Neutrophil (primary cell): ENCODE measurements around the gene MAMLD1.

Experiments used
- H3K27ac ChIP-seq: fragments of 200-600 bp; sonication (generic); 2 replicates; pipeline ENCODE4 v1.5.1; 2016; ENCODE audit warnings: mild to moderate bottlenecking, moderate library complexity
- H3K27me3 ChIP-seq: fragments of 200-600 bp; sonication (generic); 2 replicates; pipeline ENCODE4 v1.6.0; 2016; ENCODE audit warnings: mild to moderate bottlenecking
- H3K36me3 ChIP-seq: fragments of 200-600 bp; sonication (generic); 2 replicates; pipeline ENCODE4 v1.5.1; 2017
- H3K4me1 ChIP-seq, 2 experiments: fragments of 200-600 bp in 1 of 2; sonication (generic) in 1 of 2; 1 replicate in 1 of 2; 2 replicates in 1 of 2; pipeline versions ENCODE4 v1.5.1 to v1.6.1; 2013 to 2016; ENCODE audit warnings: low read depth in 1 of 2, low read length in 1 of 2, mild to moderate bottlenecking in 1 of 2, moderate library complexity in 1 of 2; ENCODE audit not compliant: control insufficient read depth in 1 of 2, insufficient read depth in 1 of 2
- H3K4me3 ChIP-seq, 2 experiments: fragments of 200-600 bp in 1 of 2; sonication (generic) in 1 of 2; 1 replicate in 1 of 2; 2 replicates in 1 of 2; pipeline ENCODE4 v1.5.1; 2013 to 2016; ENCODE audit warnings: low read depth in 1 of 2, low read length in 1 of 2, mild to moderate bottlenecking in 1 of 2, moderate library complexity in 1 of 2
- H3K9me3 ChIP-seq: fragments of 200-600 bp; sonication (generic); 2 replicates; pipeline ENCODE4 v1.5.1; 2016
- CTCF ChIP-seq: fragments of 200-600 bp; sonication (generic); IDR thresholded peaks from 2 replicates; pipeline ENCODE4 v1.5.1; 2016; ENCODE audit warnings: antibody characterized with exemption

The MAMLD1 gene

GRCh38 chrX:150446151-150446550 lies 83.0 kb downstream of the MAMLD1 start:
- H3K27me3 ChIP-seq: no peaks in the 10 kb centered on the region
- no peak for TF ChIP-seq CTCF
- H3K4me1 ChIP-seq: peaks cover 5 to 9% of the 10 kb centered on the region in 2 experiments
- no peaks in the 10 kb centered on the region for H3K36me3 ChIP-seq
- H3K27ac ChIP-seq: no peak overlapping the region
- H3K9me3 ChIP-seq: no peaks in the 10 kb centered on the region
- no peak overlapping the region for H3K4me3 ChIP-seq

GRCh38 chrX:150446995-150447394 lies 83.9 kb downstream of the MAMLD1 start:
- Histone ChIP-seq H3K4me3 (no peak overlapping the region), H3K27me3 (no peaks in the 10 kb centered on the region), H3K9me3 (no peaks in the 10 kb centered on the region), H3K36me3 (no peaks in the 10 kb centered on the region), H3K27ac (no peak overlapping the region), H3K4me1 (peaks cover 5 to 9% of the 10 kb centered on the region in 2 experiments)
- no peak for TF ChIP-seq CTCF

GRCh38 chrX:150449313-150449712 lies 86.2 kb downstream of the MAMLD1 start:
- no peak overlapping the region for H3K4me3 ChIP-seq
- H3K36me3 ChIP-seq: no peaks in the 10 kb centered on the region
- TF ChIP-seq CTCF: no peak
- H3K27me3 ChIP-seq: no peaks in the 10 kb centered on the region
- no peak overlapping the region for H3K27ac ChIP-seq
- no peaks in the 10 kb centered on the region for H3K9me3 ChIP-seq
- peaks cover 5 to 9% of the 10 kb centered on the region in 2 experiments for H3K4me1 ChIP-seq

GRCh38 chrX:150450519-150451177 lies 87.5 kb downstream of the MAMLD1 start:
- H3K27me3 ChIP-seq: no peaks in the 10 kb centered on the region

GRCh38 chrX:150451953-150452352 lies 88.8 kb downstream of the MAMLD1 start:
- no peaks in the 10 kb centered on the region for H3K36me3 ChIP-seq
- H3K27me3 ChIP-seq: no peaks in the 10 kb centered on the region
- no peak overlapping the region for H3K27ac ChIP-seq
- no peak overlapping the region for H3K4me3 ChIP-seq
- H3K4me1 ChIP-seq: no peaks in the 10 kb centered on the region
- no peak for TF ChIP-seq CTCF
- no peaks in the 10 kb centered on the region for H3K9me3 ChIP-seq

More at GRCh38 chrX:150450519-150451177, 87.5 kb downstream of the MAMLD1 start:
- H3K4me3 ChIP-seq: no peak overlapping the region
- TF ChIP-seq CTCF: no peak
- no peaks in the 10 kb centered on the region for H3K9me3 ChIP-seq
- no peak overlapping the region for H3K27ac ChIP-seq
- H3K36me3 ChIP-seq: no peaks in the 10 kb centered on the region
- peaks cover 5 to 9% of the 10 kb centered on the region in 2 experiments for H3K4me1 ChIP-seq
